Right lung (tissue), 5 donors: ENCODE measurements around the gene MAVS. TPM values are rescaled to one million over a fixed set of nuclear protein-coding genes. Genes with fewer than 3 reads are reported as not detected.
"Not testable (repeated sequence)": the region's sequence is repeated elsewhere in the genome, so short reads cannot be mapped to it uniquely, and the experiment has no call there.

Experiments
- DNase-seq, 2 donors: peaks; one replicate each; pipeline ENCODE4 v3.0.0-alpha.2; 2013
- polyA plus RNA-seq, 5 donors: library from polyadenylated mRNA; unstranded; fragments of 120-200 nt; gene quantifications; one replicate each; pipeline versions ENCODE4 v1.2.1 to v1.2.3, GENCODE V29; 2013; ENCODE audit warnings: inconsistent platforms in 1 of 5, low replicate concordance in 1 of 5; ENCODE audit not compliant: insufficient read length in 5 of 5, insufficient read depth in 1 of 5

MAVS gene
- polyA plus RNA-seq, 5 donors: 21.9 to 32.2 (median 25.7) TPM

DNA sequence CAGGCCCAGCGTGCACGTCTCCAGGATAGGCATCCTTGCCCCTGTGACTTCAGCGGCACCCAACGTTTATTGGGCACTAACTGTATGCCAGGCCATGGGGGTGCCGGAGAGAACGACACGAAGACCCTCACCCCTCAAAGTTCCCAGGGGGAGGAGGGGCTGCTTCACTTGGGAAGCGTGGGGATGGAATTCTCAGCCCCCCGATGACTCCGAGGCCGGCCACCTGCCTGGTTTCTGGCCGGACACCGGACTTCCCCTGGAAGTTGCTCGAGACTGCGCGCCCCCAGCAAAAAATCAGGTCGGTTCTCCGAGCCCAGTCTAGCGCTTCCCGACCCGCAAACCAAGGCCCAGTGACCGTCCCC lies 275 bp upstream of the MAVS start:
- peak in 1 of 2 donors; percentile 18 for DNase-seq

GRCh38 chr20:3847429-3847940 lies 851 bp downstream of the MAVS start:
- DNase-seq: no peak

- DNase-seq: no peak
These were observed 1.9 kb downstream of the MAVS start for GRCh38 chr20:3848565-3848964.

GRCh38 chr20:3854462-3854871 lies 7.8 kb downstream of the MAVS start:
- no peak for DNase-seq

DNA sequence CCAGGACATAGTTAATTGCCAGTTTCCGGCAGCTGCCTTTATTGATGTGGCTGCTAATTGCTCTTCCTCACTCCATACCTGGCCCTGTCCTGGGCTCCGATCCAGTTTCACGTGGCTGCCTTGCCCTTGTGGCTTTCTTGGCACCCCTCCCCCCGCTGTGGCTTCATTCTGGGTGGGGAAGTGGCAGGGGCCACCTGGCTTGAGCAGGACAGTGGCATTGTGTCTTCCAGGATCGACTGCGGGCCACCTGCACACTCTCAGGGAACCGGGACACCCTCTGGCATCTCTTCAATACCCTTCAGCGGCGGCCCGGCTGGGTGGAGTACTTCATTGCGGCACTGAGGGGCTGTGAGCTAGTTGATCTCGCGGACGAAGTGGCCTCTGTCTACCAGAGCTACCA lies 10.8 kb downstream of the MAVS start:
- DNase-seq: no peak

- no peak for DNase-seq
These were observed 12.1 kb downstream of the MAVS start for GRCh38 chr20:3858689-3859088.

GRCh38 chr20:3861191-3861590 lies 14.6 kb downstream of the MAVS start:
- no peak for DNase-seq

DNA sequence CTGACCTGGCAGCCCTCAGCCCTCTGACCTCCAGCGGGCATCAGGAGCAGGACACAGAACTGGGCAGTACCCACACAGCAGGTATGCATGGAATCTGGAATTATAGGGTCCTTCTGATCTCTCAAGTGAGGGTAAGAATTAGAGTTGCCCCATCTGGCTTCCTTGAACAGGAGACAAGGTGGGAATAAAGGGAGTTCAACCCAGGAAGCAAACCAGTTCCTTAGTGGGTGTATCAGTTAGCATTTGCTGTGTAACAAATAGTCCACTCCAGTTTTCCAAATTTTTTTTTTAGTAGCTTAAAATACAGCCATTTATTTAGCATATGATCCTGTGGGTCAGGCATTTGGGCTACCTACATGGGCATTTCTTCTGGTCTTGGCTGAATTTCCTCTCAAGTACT lies 15.7 kb downstream of the MAVS start:
- DNase-seq: no peak

- DNase-seq: no peak
These were observed 16.7 kb downstream of the MAVS start for GRCh38 chr20:3863317-3863716.

DNA sequence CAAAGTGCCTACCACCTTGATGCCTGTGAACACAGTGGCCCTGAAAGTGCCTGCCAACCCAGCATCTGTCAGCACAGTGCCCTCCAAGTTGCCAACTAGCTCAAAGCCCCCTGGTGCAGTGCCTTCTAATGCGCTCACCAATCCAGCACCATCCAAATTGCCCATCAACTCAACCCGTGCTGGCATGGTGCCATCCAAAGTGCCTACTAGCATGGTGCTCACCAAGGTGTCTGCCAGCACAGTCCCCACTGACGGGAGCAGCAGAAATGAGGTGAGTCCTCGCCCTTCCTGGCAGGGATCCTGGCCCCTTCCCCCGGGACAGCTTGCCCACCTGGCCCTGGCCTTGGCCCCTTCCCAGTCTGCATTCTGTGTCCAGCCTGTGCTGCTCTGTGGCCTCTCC lies 17.9 kb downstream of the MAVS start:
- DNase-seq: no peak

DNA sequence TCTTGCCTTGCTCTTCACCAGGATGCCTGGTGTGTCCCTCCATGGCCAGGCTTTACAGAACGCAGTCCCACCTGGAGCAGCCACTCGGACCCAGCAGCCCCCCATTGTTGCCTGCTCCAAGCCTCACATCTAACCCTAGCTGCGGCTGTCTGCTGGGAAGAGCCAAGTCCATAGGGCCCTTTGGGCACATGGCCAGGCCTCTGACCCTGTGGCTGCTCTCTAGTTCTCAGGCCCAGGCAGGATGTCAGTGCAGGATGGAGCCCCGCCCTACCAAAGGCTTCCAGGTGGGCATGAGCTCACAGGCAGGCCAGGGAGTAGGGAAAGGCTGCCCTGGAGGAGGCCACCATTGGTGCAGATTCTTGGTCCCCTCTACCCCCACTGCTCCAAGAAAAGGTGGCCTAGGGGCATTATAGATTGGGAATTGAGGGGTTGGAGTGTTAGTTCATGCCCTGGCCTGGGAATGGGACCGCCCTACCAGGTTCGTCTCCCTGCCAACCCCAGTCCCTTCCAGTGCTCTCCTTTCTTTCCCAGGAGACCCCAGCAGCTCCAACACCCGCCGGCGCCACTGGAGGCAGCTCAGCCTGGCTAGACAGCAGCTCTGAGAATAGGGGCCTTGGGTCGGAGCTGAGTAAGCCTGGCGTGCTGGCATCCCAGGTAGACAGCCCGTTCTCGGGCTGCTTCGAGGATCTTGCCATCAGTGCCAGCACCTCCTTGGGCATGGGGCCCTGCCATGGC lies 18.7 kb downstream of the MAVS start:
- no peak for DNase-seq

- no peak for DNase-seq
These were observed 19.3 kb downstream of the MAVS start for GRCh38 chr20:3865887-3866407.

DNA sequence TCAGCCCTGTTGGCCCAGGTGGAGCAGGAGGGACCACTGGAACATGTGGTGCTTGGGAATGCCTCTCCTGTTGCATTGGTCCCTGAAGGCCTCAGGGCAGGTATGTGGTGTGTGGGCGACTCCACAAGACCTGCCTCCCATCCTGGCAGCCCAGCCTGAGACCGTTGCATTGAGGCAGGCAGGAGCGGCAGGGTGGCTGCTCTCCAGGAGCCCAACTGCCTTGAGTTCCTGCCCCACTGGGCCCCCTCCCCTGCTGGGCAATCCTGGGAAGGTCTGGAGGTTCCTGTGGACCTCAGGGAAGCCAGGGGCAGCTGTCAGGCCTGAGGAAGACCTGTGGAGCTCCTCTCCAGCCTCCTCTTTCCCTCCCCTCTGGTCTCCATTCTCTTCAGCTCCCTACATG lies 19.8 kb downstream of the MAVS start:
- DNase-seq: no peak

DNA sequence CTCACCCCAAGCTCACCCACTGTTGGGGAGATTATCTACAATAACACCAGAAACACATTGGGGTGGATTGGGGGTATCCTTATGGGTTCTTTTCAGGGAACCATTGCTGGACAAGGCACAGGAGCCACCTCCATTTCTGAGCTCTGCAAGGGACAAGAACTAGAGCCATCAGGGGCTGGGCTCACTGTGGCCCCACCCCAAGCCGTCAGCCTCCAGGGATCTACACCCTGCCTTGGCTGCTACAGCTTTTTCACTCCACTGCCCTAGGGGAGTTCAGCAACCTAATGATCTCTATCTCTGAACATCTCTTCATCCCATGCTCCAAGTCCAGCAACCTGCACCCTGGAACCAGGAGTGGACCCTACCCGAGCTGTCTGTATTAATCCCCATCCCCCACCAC lies 21.2 kb downstream of the MAVS start:
- no peak for DNase-seq

DNA sequence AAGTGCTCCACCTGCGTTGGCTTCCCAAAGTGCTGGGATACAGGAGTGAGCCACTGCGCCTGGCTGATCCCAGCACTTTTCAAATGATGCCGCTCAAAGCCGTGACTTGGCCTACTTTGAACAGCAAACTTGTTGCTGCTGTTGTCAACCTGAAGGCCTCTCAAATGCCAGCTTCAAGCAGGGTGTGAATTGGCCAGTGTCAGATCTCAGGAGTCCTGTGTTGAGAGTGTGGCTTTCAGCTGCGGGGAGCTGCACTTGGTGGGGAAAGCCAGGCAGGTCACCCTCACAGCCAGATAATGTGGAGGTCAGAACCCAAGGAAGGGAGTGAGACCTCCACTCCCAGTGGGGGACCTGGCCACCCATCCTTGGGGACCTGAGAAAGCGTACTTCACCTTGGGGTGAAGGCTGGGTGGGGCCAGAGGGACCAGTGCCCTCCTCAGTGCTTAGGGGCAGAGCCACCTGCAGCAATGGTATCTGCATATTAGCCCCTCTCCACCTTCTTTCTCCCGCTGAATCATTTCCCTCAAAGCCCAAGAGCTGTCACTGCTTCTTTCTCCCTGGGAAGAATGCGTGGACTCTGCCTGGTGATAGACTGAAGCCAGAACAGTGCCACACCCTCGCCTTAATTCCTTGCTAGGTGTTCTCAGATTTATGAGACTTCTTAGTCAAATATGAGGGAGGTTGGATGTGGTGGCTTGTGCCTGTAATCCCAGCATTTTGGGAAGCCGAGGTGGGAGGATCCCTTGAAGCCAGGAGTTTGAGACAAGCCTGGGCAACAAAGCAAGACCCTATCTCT lies 23.4 kb downstream of the MAVS start:
- DNase-seq: no peak

DNA sequence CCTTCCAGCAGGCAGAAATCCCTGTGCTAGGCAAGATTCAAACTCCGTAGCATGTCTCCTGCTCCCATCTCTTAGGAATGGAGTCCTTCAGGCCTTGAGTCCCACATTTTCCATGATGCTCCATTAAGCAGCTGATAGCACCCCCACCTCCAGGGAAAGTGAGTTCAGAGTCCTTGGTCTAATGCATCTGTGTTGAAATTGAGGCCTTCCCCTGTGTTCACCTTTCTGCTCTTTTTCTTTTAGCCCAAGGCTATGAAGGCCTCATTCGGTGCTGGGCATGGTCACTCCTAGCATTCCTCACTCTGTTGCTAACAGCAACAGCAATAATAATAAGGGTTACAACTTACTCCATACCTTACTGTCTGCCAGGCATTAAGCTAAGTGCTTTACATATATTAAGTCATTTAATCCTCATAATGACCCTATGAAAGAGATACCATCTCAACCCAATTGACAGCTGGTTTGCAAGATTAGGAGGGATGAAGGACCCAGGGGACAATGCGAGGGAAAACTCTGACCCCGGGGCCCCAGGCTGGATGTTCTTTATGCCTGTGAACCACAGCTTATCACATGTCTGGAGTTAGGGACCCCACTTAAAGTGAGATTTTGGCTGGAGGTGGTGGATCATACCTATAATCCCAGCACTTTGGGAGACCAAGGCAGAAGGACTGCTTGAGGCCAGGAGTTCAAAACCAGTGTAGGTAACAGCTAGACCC lies 25.1 kb downstream of the MAVS start:
- DNase-seq: no peak

DNA sequence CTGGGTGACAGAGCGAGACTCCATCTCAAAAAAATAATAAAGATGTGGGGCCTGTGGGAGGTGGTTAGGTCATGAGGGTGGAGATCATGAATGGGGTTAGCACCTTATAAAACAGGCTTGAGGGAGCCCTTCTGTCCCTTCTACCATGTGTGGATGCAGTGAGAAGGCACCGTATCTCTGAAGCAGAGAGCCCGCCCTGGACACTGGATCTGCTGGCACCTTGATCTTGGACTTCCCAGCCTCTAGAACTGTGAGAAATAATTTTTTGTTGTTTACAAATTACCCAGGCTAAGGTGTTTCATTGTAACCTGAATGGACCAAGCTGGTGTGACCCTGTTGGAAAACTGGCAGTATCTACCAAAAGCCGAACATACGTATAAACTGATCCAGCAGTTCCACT lies 26.9 kb downstream of the MAVS start:
- DNase-seq: no peak

DNA sequence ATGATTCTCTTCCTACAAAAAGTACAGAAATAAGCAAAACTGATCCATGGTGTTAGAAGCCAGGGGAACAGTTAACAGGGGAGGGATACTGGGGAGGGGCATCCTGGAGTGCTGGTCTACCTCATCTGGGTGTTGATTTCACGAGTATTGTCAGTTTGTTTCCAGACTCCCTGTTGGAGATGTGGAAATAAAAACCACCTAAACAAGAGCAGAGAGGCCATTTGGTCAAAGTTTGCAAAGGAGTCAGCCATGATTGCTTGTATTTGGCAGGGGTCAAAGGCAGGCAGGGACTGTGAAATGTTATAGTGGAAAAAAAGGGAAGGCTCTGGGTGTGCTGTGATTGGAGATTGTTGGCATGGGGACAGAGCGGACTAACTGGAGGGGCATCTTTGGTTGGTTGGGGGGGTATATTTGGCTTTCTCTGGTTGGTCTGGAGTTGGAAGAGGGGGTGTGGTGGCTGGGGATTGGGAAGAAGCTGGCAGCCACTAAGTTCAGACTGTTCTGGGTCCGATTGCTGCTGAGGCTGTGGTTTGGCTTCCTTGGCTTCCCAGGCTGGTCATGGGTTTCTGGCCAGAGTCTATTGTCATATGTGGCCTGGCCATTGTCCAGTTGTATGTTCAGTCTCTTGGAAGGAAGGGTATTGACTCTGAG lies 27.7 kb downstream of the MAVS start:
- DNase-seq: no peak

DNA sequence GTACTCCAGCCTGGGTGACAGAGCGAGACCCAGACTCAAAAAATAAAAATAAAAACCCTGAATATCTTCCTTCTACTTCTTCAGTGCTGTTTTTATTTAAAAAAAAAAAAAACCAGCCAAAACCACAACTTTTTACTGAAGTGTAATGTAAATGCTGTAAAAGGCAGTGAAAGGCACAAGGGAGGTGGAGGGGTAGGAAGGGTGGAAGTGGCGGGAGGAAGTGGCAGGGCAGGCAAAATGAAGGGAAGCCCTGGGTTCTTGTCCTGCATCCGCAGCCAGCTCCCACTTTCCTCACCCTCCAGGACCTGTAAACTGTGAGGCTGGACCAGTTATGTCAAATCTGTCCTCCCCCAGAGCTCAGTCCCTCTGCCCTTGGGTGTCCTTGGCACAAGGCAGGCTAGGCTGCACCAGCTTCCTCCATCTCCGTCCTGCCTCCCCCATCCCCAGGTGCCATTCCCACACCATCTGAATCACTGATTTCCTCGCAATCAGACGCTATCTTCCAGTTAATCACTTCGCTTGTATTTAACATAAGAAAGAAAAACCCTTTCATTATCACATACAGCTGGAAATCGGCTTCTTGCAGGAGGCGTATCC lies 28.8 kb downstream of the MAVS start:
- DNase-seq: no peak

DNA sequence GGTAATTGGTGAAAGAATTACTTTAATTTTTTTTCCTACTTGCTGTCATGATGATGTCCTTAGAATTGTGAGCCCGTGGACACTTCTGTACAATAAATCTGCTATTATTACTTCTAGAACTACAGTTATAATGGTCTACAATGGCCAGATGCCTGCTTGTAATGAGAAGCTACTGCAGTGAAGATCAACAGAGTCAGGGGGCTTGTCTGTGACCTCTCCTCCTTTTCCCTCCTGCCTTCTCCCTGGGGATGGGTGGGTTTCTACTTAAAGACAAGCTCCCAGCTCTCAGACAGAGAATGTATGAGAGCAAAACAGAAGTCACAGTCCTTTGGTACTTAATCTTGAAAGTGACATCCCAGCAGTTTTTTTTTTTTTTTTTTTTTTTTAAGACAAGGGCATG lies 29.4 kb downstream of the MAVS start:
- DNase-seq: no peak

DNA sequence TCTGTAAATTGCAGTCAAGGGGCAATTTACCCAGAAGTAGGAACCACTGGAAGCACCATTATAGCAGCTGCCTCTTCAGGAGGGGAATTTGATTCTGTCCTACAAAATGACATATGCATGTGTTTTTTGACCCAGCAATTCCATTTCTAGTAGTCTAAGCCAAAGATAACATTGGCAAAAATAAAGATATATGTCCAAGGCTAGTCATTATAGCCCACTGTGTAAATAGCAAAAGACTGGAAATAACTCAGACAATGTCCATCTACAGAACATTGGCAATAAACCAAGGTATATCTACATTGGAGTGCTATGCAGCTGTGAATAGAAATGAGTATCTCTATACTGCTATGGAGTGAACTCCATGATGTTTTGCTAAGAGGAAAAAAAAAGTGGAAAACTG lies 30.0 kb downstream of the MAVS start:
- DNase-seq: no peak

- DNase-seq: not testable (repeated sequence)
These were observed 32.3 kb downstream of the MAVS start for GRCh38 chr20:3878921-3879274.
